ENCODE data around the gene NFIC.
"Not testable (repeated sequence)": the region's sequence is repeated elsewhere in the genome, so short reads cannot be mapped to it uniquely, and the experiment has no call there.

NFIC gene

DNA sequence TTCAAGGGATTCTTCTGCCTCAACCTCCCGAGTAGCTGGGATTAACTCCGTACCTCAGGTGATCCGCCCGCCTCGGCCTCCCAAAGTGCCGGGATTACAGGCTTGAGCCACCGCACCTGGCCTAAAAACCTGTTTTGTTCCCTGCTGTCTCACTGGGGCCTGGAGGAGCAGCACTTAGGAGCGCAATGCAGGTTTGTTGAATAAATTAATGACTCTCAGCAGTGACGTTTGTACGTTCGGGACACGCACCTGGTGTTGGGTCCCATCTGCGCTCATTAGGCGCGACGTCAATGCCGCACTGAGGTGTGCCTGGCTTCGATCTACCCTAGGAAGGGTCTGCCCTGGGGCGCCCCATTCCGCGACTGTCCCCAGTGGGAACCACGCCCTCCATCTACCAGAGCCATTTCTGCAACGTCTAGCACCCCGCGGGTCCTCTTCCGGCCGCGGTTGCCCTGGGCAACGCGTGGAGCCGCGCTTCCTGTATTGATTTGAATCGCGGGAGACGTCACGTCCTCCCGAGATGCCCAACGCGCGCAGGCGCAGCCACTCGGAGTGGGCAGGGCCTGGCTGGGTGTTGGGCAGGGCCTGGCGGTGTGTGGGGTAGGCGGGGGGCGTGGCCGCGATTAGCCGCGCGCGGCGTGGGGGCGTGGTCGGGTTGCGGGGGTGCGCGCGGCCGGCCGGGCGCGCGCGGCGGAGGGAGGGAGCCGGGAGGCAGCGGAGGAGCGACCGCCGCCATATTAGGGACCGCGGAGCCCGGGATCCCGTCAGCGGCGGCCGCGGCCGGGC is 139.4 kb downstream of the NFIC start, which contains the start of gene FZR1:
Gene FZR1, plus strand, starts transcription at position 714 of the 786 bp plus-strand sequence. CDS start 16,679 bp downstream, outside the sequence.
- Histone ChIP-seq H3K36me3 (ENCODE audit: insufficient read depth, low read length) (peaks cover 14% of the 10 kb centered on the region; the same call in 1 of the 2 replicates), H3K9me3 (ENCODE audit: insufficient read depth, low read depth, low read length) (no peaks in the 10 kb centered on the region), H3K27me3 (ENCODE audit: insufficient read depth, low read length) (no peaks in the 10 kb centered on the region), H3K4me1 (ENCODE audit: insufficient read depth, low read length) (peaks cover 2% of the 10 kb centered on the region; the same call in 1 of the 2 replicates), H3K4me3 (ENCODE audit: low read length) (peak within 1 kb of the TSS; percentile 72), H3K27ac (ENCODE audit: low read depth, low read length) (peak within 1 kb of the TSS; percentile 84), H3K9ac (ENCODE audit: low read depth, low read length) (peak within 1 kb of the TSS; percentile 78)
- 7% methylated on average over 79 of the region's 79 CpGs for whole genome bisulfite sequencing

DNA sequence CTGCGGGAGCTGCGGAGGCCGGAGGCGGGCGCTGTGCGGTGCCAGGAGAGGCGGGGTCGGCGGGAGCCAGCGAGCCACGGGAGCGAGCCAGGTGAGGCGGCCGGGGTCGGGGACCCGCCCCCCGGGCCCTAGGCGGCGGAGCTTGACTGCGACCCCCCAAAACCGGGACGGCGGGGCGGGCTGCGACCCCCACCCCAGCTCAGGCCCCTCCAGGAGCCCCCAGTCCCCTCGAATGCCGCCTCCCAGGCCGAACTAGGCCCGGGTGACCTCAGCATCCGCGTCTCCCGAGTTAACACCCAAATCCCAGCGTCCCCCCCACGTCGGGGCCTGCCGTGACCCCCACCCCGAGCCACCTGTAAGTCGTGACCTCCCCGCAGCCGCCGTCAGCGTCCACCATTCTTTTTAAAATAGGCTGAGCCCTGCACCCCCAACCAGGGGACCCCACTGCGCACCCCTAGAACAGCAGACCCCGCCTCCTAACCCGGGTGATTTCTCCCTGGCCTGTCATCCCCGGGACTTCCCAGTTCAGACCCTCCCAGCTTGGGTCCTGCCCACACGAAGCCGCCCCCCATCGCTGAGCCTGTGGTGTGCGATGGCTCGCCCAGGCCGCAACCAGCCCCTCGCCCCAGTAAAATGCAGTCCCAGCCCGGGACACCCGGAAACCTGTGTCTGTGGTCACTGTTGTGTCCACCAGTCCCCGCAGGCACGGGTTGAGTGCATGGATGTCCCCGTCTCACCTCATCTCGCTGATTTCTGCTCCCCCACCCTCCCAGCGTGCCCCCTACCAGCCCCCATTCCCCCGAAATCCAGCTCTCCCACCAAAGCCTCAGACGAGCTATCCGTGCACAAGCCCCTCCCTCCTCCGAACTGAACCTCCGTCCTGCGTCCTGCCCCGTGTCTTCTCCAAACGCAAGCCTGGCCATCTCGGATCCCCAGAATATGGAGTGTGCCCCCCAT is 140.3 kb downstream of the NFIC start:
- WGBS = under 1% methylated on average over 69 of the region's 69 CpGs
- H3K27me3 ChIP-seq (ENCODE audit: insufficient read depth, low read length) = no peaks in the 10 kb centered on the region
- H3K4me1 ChIP-seq (ENCODE audit: insufficient read depth, low read length) = peaks cover 2% of the 10 kb centered on the region; the same call in 1 of the 2 replicates
- H3K4me3 ChIP-seq (ENCODE audit: low read length) = peak overlapping the region; percentile 72
- peak overlapping the region; percentile 28; the same call in 1 of the 2 replicates for H3K27ac ChIP-seq (ENCODE audit: low read depth, low read length)
- no peaks in the 10 kb centered on the region for H3K9me3 ChIP-seq (ENCODE audit: insufficient read depth, low read depth, low read length)
- H3K36me3 ChIP-seq (ENCODE audit: insufficient read depth, low read length) = peaks cover 19% of the 10 kb centered on the region; the same call in 1 of the 2 replicates
- H3K9ac ChIP-seq (ENCODE audit: low read depth, low read length) = peak overlapping the region; percentile 70

DNA sequence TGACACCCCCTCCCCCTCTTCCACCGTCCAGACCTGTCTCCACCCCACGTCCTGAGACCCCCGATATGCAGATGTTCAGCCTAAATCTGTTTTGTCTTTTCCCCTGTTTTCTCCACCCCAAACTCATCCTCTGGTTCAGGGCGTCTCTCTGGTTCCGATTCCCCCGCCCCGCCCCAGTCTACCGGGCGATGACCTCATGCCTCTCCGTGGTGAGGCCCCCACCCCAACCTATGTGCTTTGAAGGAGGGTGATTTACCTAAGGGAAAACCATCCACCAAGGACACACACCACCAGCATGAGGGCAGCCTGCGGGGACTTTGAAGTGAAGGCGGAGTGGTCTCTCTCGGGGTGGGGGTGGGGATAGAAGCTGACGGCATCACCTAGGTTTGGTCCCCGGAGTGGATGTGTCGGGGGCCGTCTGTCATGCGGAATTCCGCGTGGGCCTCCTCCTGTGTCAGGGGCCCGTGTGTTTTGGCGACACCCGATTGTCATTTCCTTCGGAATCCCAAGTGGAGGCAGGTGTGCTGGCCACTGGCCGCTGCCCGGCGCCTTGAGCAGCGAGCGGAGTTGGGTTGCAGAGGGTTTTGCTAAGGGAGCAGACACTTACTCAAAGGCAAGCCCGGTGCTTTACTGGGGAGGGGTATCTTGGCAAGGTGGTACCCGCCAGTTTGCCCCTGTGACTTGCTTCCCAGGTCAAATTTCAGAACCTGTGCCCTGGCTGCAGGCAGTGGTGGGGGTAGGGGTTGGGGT is 141.2 kb downstream of the NFIC start:
- peaks cover 2% of the 10 kb centered on the region; the same call in 1 of the 2 replicates for H3K4me1 ChIP-seq (ENCODE audit: insufficient read depth, low read length)
- 12% methylated on average over 26 of the region's 31 CpGs for WGBS
- no peaks in the 10 kb centered on the region for H3K27me3 ChIP-seq (ENCODE audit: insufficient read depth, low read length)
- peaks cover 19% of the 10 kb centered on the region; the same call in 1 of the 2 replicates for H3K36me3 ChIP-seq (ENCODE audit: insufficient read depth, low read length)
- H3K4me3 ChIP-seq (ENCODE audit: low read length) = peak overlapping the region; percentile 72
- no peak overlapping the region for H3K27ac ChIP-seq (ENCODE audit: low read depth, low read length)
- peak overlapping the region; percentile 42; the same call in 1 of the 2 replicates for H3K9ac ChIP-seq (ENCODE audit: low read depth, low read length)
- H3K9me3 ChIP-seq (ENCODE audit: insufficient read depth, low read depth, low read length) = no peaks in the 10 kb centered on the region

DNA sequence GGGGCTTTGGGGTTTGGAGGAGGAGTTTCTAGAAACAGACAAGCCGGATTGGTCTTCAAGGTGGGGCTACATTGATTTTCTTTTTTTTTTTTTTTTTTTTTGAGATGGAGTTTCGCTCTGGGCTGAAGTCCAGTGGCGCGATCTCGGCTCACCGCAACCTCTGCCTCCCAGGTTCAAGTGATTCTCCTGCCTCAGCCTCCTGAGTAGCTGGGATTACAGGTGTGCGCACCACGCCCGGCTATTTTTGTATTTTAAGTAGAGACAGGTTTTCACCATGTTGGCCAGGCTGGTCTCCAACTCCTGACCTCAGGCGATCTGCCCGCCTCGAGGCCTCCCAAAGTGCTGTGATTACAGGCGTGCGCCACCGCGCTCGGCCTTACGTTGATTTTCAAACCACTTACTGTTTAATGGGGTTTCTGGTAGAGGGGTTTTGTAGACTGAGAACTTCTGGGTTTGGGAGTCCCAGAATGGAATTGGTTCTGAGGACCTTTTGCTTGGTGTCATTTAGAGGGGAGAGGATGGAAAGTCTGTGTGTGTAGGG is 141.8 kb downstream of the NFIC start:
- not testable (repeated sequence) for H3K9ac ChIP-seq (ENCODE audit: low read depth, low read length); H3K4me1 ChIP-seq (ENCODE audit: insufficient read depth, low read length); H3K9me3 ChIP-seq (ENCODE audit: insufficient read depth, low read depth, low read length); H3K27me3 ChIP-seq (ENCODE audit: insufficient read depth, low read length); H3K4me3 ChIP-seq (ENCODE audit: low read length); H3K27ac ChIP-seq (ENCODE audit: low read depth, low read length)
- peaks cover 19% of the 10 kb centered on the region; the same call in 1 of the 2 replicates for H3K36me3 ChIP-seq (ENCODE audit: insufficient read depth, low read length)
- 93% methylated on average over 18 of the region's 18 CpGs for WGBS

DNA sequence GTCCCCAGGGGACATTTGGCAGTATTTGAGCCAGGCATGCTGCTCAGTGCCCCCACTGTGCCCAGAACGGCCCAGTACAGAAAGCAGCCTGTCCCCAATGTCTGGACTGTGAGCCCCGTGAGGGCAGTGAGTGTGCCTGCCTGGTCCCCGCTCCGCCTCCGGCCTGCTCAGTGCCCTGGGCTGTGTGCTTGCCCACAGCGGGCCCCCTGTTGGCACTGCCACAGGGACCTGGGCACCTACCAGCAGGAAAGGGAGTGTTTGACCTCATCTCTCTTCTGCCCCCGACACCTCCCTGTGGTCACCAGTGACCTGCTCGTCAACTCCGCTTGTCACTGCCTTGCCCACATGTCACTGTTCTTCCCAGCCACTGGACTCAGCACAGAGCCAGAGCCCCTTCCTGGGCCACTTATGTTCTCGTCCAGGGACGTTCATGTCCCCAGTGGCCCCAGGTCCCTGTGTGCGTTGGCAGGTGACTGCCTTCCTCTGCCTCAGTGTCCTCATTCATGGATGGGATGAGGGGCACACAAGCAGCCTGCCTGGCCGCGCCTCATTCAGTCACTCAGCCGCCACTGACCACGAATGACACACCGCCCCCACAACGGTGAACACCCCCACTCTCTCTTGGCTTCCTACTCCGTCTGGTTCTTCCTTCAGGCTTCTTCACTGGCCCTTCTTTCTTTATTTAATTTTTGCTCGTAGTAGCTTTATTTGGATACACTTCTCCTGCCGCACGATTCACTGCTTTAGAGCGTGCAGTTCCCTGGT is 142.6 kb downstream of the NFIC start:
- H3K4me3 ChIP-seq (ENCODE audit: low read length) = no peak overlapping the region
- WGBS = 95% methylated on average over 23 of the region's 23 CpGs
- H3K9ac ChIP-seq (ENCODE audit: low read depth, low read length) = no peak overlapping the region
- H3K36me3 ChIP-seq (ENCODE audit: insufficient read depth, low read length) = peaks cover 19% of the 10 kb centered on the region; the same call in 1 of the 2 replicates
- H3K27ac ChIP-seq (ENCODE audit: low read depth, low read length) = no peak overlapping the region
- no peaks in the 10 kb centered on the region for H3K27me3 ChIP-seq (ENCODE audit: insufficient read depth, low read length)
- no peaks in the 10 kb centered on the region for H3K9me3 ChIP-seq (ENCODE audit: insufficient read depth, low read depth, low read length)
- H3K4me1 ChIP-seq (ENCODE audit: insufficient read depth, low read length) = peaks cover 2% of the 10 kb centered on the region; the same call in 1 of the 2 replicates

DNA sequence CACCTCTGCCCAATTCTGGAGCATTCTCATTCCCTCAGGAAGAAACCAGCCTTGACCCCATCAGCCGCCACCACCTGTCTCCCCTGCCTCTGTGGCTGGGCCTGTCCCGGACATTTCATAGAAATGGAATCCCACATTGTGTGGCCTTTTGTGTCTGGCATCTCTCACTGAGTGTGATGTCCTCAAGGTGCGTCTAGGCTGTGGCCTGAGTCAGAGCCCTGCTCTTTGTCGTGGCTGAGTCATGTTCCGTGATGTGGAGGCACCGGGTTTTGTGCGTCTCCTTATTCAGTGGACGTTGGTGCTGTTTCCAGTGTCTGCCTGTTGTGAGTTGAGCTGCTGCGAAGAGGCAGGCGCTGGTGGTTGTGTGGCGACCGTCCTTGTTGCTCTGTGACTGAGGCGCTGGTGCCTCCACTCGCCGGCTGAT is 143.2 kb downstream of the NFIC start:
- H3K27me3 ChIP-seq (ENCODE audit: insufficient read depth, low read length) = no peaks in the 10 kb centered on the region
- H3K27ac ChIP-seq (ENCODE audit: low read depth, low read length) = no peak overlapping the region
- no peaks in the 10 kb centered on the region for H3K9me3 ChIP-seq (ENCODE audit: insufficient read depth, low read depth, low read length)
- no peak overlapping the region for H3K9ac ChIP-seq (ENCODE audit: low read depth, low read length)
- no peak overlapping the region for H3K4me3 ChIP-seq (ENCODE audit: low read length)
- 94% methylated on average over 15 of the region's 15 CpGs for WGBS
- peaks cover 2% of the 10 kb centered on the region; the same call in 1 of the 2 replicates for H3K4me1 ChIP-seq (ENCODE audit: insufficient read depth, low read length)
- H3K36me3 ChIP-seq (ENCODE audit: insufficient read depth, low read length) = peaks cover 19% of the 10 kb centered on the region; the same call in 1 of the 2 replicates

DNA sequence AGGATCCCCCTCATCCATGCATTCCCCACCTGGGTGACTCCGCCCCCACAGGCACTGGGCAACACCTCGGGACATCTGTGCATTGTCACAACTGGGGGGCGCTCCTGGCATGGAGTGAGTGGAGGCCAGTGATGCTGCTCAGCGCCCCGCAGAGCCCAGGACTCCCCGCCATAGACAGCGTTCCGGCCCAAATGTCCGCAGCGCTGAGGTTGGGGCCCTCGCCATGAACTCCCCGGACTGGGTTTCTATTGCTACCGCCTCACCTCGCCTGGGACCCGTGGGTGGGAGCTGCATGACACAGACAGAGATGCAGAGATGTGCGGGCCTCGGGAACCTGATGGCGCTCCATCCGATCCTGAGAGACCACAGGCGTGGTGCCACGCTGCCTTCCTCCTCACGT is 144.3 kb downstream of the NFIC start:
- Histone ChIP-seq H3K9me3 (ENCODE audit: insufficient read depth, low read depth, low read length) (no peaks in the 10 kb centered on the region), H3K4me1 (ENCODE audit: insufficient read depth, low read length) (peaks cover 2% of the 10 kb centered on the region; the same call in 1 of the 2 replicates), H3K4me3 (ENCODE audit: low read length) (no peak overlapping the region), H3K36me3 (ENCODE audit: insufficient read depth, low read length) (peaks cover 19% of the 10 kb centered on the region; the same call in 1 of the 2 replicates), H3K27me3 (ENCODE audit: insufficient read depth, low read length) (no peaks in the 10 kb centered on the region), H3K27ac (ENCODE audit: low read depth, low read length) (no peak overlapping the region), H3K9ac (ENCODE audit: low read depth, low read length) (no peak overlapping the region)
- WGBS = 94% methylated on average over 22 of the region's 22 CpGs

DNA sequence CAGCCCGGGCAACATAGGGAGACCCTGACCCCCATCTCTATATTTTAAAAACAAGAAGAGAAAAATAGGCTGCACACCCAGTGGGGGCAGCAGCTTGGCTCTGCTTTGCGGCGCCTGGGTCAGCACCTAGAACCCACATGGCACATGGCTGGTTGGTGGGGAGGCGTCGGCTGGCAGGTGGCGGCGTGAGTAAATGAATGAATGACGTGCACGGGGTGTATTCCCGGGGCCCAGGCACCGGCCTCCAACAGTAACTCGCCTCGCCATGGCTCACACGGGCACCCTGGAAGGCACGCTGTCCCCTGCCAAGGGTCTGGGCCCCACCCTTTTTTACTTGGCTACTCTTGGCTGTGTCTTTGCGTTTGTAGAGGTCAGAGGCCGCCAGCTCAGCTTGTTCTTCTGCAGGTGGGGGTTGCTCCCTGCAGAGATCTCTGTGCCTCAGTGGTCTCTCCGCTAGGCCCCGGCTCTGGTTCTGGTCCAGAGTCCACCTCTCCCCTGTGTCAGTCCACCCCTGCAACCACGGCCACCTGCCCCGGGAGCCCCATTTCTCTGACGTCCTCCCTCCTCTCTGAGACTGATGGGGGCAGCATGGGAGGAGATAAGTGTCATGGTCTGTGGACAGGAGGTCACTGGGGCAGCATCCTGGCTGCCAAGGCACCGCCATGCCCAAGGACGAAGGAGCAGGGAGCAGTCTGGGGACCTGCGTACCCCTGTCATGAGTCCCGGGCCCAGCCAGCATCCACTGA is 145.3 kb downstream of the NFIC start:
- Histone ChIP-seq H3K4me3 (ENCODE audit: low read length) (no peak overlapping the region), H3K9me3 (ENCODE audit: insufficient read depth, low read depth, low read length) (no peaks in the 10 kb centered on the region), H3K36me3 (ENCODE audit: insufficient read depth, low read length) (peaks cover 19% of the 10 kb centered on the region; the same call in 1 of the 2 replicates), H3K4me1 (ENCODE audit: insufficient read depth, low read length) (peaks cover 2% of the 10 kb centered on the region; the same call in 1 of the 2 replicates), H3K27me3 (ENCODE audit: insufficient read depth, low read length) (no peaks in the 10 kb centered on the region), H3K27ac (ENCODE audit: low read depth, low read length) (no peak overlapping the region), H3K9ac (ENCODE audit: low read depth, low read length) (no peak overlapping the region)
- 95% methylated on average over 26 of the region's 26 CpGs for WGBS

DNA sequence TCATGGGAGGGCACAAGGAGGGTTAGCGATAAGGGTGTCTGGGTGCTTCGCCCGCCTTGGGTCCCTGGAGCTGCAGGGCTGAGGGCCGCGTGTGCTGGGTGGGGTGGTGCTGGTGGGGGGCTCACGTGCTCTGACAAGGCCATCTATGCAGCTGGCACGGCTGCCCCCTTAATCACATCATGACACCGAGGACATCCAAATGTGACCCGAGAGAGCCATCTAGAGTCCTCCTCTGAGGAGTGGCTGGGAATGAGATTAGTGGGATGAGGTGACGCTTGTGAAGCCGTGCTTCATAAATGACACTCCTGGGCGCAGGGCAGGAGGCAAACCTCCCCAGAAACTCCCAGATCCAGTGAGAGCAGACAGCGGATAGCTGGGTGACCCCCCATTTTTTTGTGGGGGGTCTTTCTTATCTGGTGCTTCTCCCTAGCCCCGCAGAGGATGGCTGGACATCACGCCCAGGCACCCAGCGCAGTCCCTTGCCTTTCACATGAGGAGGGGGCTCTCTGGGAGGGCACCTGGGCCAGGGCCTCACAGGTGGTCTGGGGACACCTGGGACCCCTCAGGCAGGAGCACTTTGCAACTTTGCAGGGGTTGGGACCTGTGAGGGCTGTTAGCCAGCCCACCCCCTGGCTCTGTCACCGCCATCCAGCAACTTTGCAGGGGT is 146.3 kb downstream of the NFIC start:
- Histone ChIP-seq H3K27me3 (ENCODE audit: insufficient read depth, low read length) (no peaks in the 10 kb centered on the region), H3K4me3 (ENCODE audit: low read length) (no peak overlapping the region), H3K36me3 (ENCODE audit: insufficient read depth, low read length) (peaks cover 19% of the 10 kb centered on the region; the same call in 1 of the 2 replicates), H3K27ac (ENCODE audit: low read depth, low read length) (no peak overlapping the region), H3K4me1 (ENCODE audit: insufficient read depth, low read length) (0 out of 2 replicates have a peak, but pooled peaks cover 1% of the 10 kb centered on the region), H3K9ac (ENCODE audit: low read depth, low read length) (no peak overlapping the region), H3K9me3 (ENCODE audit: insufficient read depth, low read depth, low read length) (no peaks in the 10 kb centered on the region)
- 92% methylated on average over 17 of the region's 17 CpGs for WGBS
